GM19467 (cell line): ENCODE measurements around the gene KIF4A.
"Not testable (repeated sequence)": the region's sequence is repeated elsewhere in the genome, so short reads cannot be mapped to it uniquely, and the experiment has no call there.

Source experiments
- ATAC-seq: cut with Tn5 transposase; IDR thresholded peaks from one replicate; pipeline ENCODE4 v1.9.1; 2021; ENCODE audit warnings: mild to moderate bottlenecking, moderate library complexity; ENCODE audit not compliant: unreplicated experiment

Gene KIF4A

GRCh38 chrX:70289793-70290770, at the start of gene KIF4A, which contains the start of gene PDZD11:
Gene KIF4A (plus strand): TSS chrX:70290104. CDS start chrX:70290459, 355 bp downstream.
Gene PDZD11 (minus strand): TSS chrX:70289927. CDS start chrX:70289341, 586 bp downstream.
- peak; percentile 94 for ATAC-seq

- no peak for ATAC-seq
Measured at GRCh38 chrX:70240751-70241150, 49.2 kb upstream of the KIF4A start.

GRCh38 chrX:70241501-70241900, 48.4 kb upstream of the KIF4A start:
- ATAC-seq: no peak

- ATAC-seq: not testable (repeated sequence)
Measured at GRCh38 chrX:70243601-70244000, 46.3 kb upstream of the KIF4A start.

- no peak for ATAC-seq
Measured at GRCh38 chrX:70244881-70245280, 45.0 kb upstream of the KIF4A start.

- no peak for ATAC-seq
Measured at GRCh38 chrX:70247252-70247651, 42.7 kb upstream of the KIF4A start.

- no peak for ATAC-seq
Measured at GRCh38 chrX:70252491-70252890, 37.4 kb upstream of the KIF4A start.

GRCh38 chrX:70253377-70254062, 36.4 kb upstream of the KIF4A start:
- ATAC-seq: no peak

GRCh38 chrX:70254063-70254400, 35.9 kb upstream of the KIF4A start:
- no peak for ATAC-seq

- no peak for ATAC-seq
Measured at GRCh38 chrX:70254909-70255308, 35.0 kb upstream of the KIF4A start.

- ATAC-seq: no peak
Measured at GRCh38 chrX:70255452-70255851, 34.5 kb upstream of the KIF4A start.

- ATAC-seq: no peak
Measured at GRCh38 chrX:70257423-70258288, 32.2 kb upstream of the KIF4A start.

- ATAC-seq: no peak
Measured at GRCh38 chrX:70260104-70260503, 29.8 kb upstream of the KIF4A start, which contains the start of gene P2RY4. Gene P2RY4 (minus strand): TSS chrX:70260204. CDS start chrX:70259624, 580 bp downstream.

GRCh38 chrX:70262952-70263567, 26.8 kb upstream of the KIF4A start:
- ATAC-seq: no peak

- ATAC-seq: no peak
Measured at GRCh38 chrX:70264784-70265183, 25.1 kb upstream of the KIF4A start.

GRCh38 chrX:70268034-70268433, 21.9 kb upstream of the KIF4A start, which contains the start of gene ARR3:
Gene ARR3 (plus strand): TSS chrX:70268334. CDS start chrX:70269386, 1,052 bp downstream.
- ATAC-seq: no peak

- not testable (repeated sequence) for ATAC-seq
Measured at GRCh38 chrX:70274029-70274428, 15.9 kb upstream of the KIF4A start.

- no peak for ATAC-seq
Measured at GRCh38 chrX:70279081-70279480, 10.8 kb upstream of the KIF4A start.

- ATAC-seq: no peak
Measured at GRCh38 chrX:70280573-70280972, 9.3 kb upstream of the KIF4A start.

- ATAC-seq: no peak
Measured at GRCh38 chrX:70281951-70282350, 8.0 kb upstream of the KIF4A start, which contains the start of gene RAB41. Gene RAB41 (plus strand): TSS chrX:70282172. CDS start chrX:70282218, 46 bp downstream.
